AG04449 (cell line): ENCODE results near the gene MFSD1.

Source experiments
- CTCF ChIA-PET: fragments of 350-600 bp; formaldehyde crosslinking; extraction: SDS; loops from one replicate; lab custom pipeline; 2021; ENCODE audit warnings: antibody characterized with exemption; lab: Yijun Ruan, JAX
- POLR2A ChIA-PET: fragments of 400-600, 350-600 bp; formaldehyde crosslinking; extraction: SDS; loops from one replicate; lab custom pipeline; 2020; ENCODE audit warnings: antibody characterized with exemption, inconsistent platforms; lab: Yijun Ruan, JAX
- DNase-seq: peaks from one replicate; pipeline ENCODE4 v3.0.0-alpha.2; 2010; ENCODE audit warnings: low read depth, low spot score
- H3K4me3 ChIP-seq: 2 replicates; pipeline ENCODE4 v1.5.1; 2011; ENCODE audit warnings: low read depth, mild to moderate bottlenecking, control low read depth, low read length
- CTCF ChIP-seq: IDR thresholded peaks from one replicate; pipeline ENCODE4 v1.5.1; 2011; ENCODE audit warnings: mild to moderate bottlenecking, moderate library complexity, low read length, control low read depth, inconsistent platforms; ENCODE audit not compliant: insufficient read depth; ENCODE audit errors: missing control alignments

Gene MFSD1

GRCh38 chr3:158773845-158774830 is 27.7 kb upstream of the MFSD1 start:
- ChIA-PET CTCF (interaction anchor here (1.1 to 1.5 kb wide), 2 partner anchors 15 to 114 kb away, joined by 3 to 6 read pairs; no protein-coding TSS in a partner anchor), POLR2A (no interaction called here)
- no peak overlapping the region for H3K4me3 ChIP-seq
- TF ChIP-seq CTCF = no peak
- DNase-seq = no peak

DNA sequence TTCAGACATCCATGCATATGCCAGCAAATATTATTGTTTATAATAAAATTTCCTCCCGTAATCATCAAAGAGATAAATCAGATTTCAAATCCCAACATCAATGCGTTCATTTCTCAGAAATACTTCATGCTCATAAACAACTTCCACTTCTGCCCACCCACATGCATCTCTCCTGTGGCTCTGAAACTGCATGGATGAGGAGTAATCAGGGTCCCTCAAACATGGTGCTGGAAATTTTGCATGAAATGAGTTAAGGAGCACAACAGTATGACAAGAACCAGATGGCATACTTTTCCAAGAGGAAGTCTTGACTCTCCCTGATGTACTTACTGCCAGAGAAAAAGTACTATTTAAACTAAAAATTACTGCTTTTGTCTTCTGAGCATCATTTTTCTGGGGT is 26.9 kb upstream of the MFSD1 start:
- CTCF ChIA-PET = interaction anchor here (1.1 to 1.5 kb wide), 2 partner anchors 15 to 115 kb away, joined by 3 to 6 read pairs; no protein-coding TSS in a partner anchor
- POLR2A ChIA-PET = no interaction called here
- TF ChIP-seq CTCF = no peak

GRCh38 chr3:158775426-158776410 is 26.1 kb upstream of the MFSD1 start:
- no peak for TF ChIP-seq CTCF
- ChIA-PET POLR2A (no interaction called here), CTCF (interaction anchor here (3.0 kb wide), 1 partner anchor 15 kb away, joined by 39 read pairs; no protein-coding TSS in a partner anchor)
- H3K4me3 ChIP-seq = no peak overlapping the region
- no peak for DNase-seq

More for the DNA sequence above, 26.9 kb upstream of the MFSD1 start:
- no peak overlapping the region for H3K4me3 ChIP-seq
- DNase-seq = no peak

GRCh38 chr3:158776531-158776930 is 25.3 kb upstream of the MFSD1 start:
- TF ChIP-seq CTCF = no peak
- POLR2A ChIA-PET = no interaction called here
- no peak for DNase-seq
- CTCF ChIA-PET = interaction anchor here (1.5 to 4.3 kb wide), 6 partner anchors 9 to 237 kb away, joined by 6 to 39 read pairs (median 16); no protein-coding TSS in a partner anchor
- H3K4me3 ChIP-seq = no peak overlapping the region

- no peak for DNase-seq
- TF ChIP-seq CTCF = no peak
- ChIA-PET CTCF (interaction anchor here (1.0 to 4.3 kb wide), 8 partner anchors 8 to 1245 kb away, joined by 4 to 39 read pairs (median 8); partner anchors contain the start of gene GFM1), POLR2A (no interaction called here)
- H3K4me3 ChIP-seq = no peak overlapping the region
Measured at GRCh38 chr3:158777161-158777873, 24.5 kb upstream of the MFSD1 start.
